Vagina (tissue), 2 donors: ENCODE results near the gene CCDC190. TPM values are rescaled to one million over a fixed set of nuclear protein-coding genes. Genes with fewer than 3 reads are reported as not detected.
"Not testable (repeated sequence)": the region's sequence is repeated elsewhere in the genome, so short reads cannot be mapped to it uniquely, and the experiment has no call there.

Source experiments
- DNase-seq, 2 donors: peaks; one replicate each; pipeline ENCODE4 v3.0.0-alpha.2; 2017; ENCODE audit errors: extremely low spot score in 2 of 2
- H3K27ac ChIP-seq: fragments of 200-600 bp; sonication (generic); one replicate; pipeline ENCODE4 v1.5.1; 2019
- H3K27me3 ChIP-seq: fragments of 200-600 bp; sonication (generic); one replicate; pipeline ENCODE4 v1.5.1; 2019
- H3K36me3 ChIP-seq, 2 donors: fragments of 200-600 bp; sonication (generic); one replicate each; pipeline ENCODE4 v1.5.1; 2017 to 2019
- H3K4me1 ChIP-seq: fragments of 200-600 bp; sonication (generic); one replicate; pipeline ENCODE4 v1.5.1; 2019
- H3K4me3 ChIP-seq, 2 donors: fragments of 200-600 bp; sonication (generic); 1 replicate in 1 of 2; 2 replicates in 1 of 2; pipeline ENCODE4 v1.5.1; 2016 to 2019
- H3K9me3 ChIP-seq: fragments of 200-600 bp; sonication (generic); one replicate; pipeline ENCODE4 v1.5.1; 2019
- POLR2A ChIP-seq, 2 donors: fragments of 450-650 bp; IDR thresholded peaks; one replicate each; pipeline ENCODE4 v1.6.1; 2017; ENCODE audit warnings: antibody characterized with exemption in 2 of 2, mild to moderate bottlenecking in 2 of 2, moderate library complexity in 2 of 2
- POLR2AphosphoS5 ChIP-seq, 2 donors: sonication (generic); formaldehyde crosslinking; IDR thresholded peaks; one replicate each; pipeline ENCODE4 v1.9.0; 2017; ENCODE audit warnings: antibody characterized with exemption in 2 of 2, mild to moderate bottlenecking in 2 of 2, low read depth in 1 of 2; ENCODE audit not compliant: insufficient read depth in 1 of 2
- intact Hi-C: fragments of 100-400 bp; cut with DNase I; formaldehyde crosslinking; loops from one replicate; pipeline ENCODE4 v1.15.1; 2023
- total RNA-seq: library from RNA; depleted of rRNA; stranded (reverse); fragments of >200 nt; gene quantifications from one replicate; pipeline ENCODE4 v1.2.3, GENCODE V29; 2016
- TF ChIP-seq, protein P1 (sequence below), 3 experiments: fragments of 450-650 bp in 2 of 3; fragments of 200-600 bp in 1 of 3; sonication (generic) in 1 of 3; IDR thresholded peaks; one replicate each; pipeline ENCODE4 v1.5.1; 2017 to 2019; ENCODE audit warnings: antibody characterized with exemption in 3 of 3, mild to moderate bottlenecking in 2 of 3, moderate library complexity in 2 of 3

Gene CCDC190
- total RNA-seq, 1 donor from 2014 or later = not detected

DNA sequence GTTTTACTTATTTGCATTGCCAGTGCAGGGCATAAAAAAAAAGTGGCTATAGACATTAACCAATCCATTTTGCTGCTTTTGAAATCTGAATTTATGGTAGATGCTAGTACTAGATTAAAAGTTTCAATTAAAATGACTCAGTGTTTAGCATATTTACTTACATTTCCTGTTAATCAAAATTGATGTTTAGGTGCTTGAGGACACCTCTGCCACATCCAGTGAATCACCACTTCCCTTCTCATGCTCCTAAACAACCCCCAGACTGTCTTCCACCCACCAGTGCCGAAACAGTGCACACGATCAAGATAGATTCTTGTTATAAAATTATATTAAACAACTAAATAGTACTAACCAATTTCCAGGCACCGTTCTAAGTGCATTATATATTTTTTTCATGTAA lies 37.7 kb downstream of the CCDC190 start:
- intact Hi-C loops = no loop called here
- H3K27ac ChIP-seq = no peak overlapping the region
- no peak overlapping the region for H3K4me3 ChIP-seq
- H3K36me3 ChIP-seq = no peaks in the 10 kb centered on the region
- peaks cover 10% of the 10 kb centered on the region for H3K4me1 ChIP-seq
- no peaks in the 10 kb centered on the region for H3K27me3 ChIP-seq
- DNase-seq = no peak
- no peaks in the 10 kb centered on the region for H3K9me3 ChIP-seq
- TF ChIP-seq POLR2A (IDR thresholded peaks at IDR 0.05) (no peak), POLR2AphosphoS5 (IDR thresholded peaks at IDR 0.05; ENCODE audit: insufficient read depth in 1 of 2, low read depth in 1 of 2) (no peak)
- TF ChIP-seq, protein P1, sequence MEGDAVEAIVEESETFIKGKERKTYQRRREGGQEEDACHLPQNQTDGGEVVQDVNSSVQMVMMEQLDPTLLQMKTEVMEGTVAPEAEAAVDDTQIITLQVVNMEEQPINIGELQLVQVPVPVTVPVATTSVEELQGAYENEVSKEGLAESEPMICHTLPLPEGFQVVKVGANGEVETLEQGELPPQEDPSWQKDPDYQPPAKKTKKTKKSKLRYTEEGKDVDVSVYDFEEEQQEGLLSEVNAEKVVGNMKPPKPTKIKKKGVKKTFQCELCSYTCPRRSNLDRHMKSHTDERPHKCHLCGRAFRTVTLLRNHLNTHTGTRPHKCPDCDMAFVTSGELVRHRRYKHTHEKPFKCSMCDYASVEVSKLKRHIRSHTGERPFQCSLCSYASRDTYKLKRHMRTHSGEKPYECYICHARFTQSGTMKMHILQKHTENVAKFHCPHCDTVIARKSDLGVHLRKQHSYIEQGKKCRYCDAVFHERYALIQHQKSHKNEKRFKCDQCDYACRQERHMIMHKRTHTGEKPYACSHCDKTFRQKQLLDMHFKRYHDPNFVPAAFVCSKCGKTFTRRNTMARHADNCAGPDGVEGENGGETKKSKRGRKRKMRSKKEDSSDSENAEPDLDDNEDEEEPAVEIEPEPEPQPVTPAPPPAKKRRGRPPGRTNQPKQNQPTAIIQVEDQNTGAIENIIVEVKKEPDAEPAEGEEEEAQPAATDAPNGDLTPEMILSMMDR (IDR thresholded peaks at IDR 0.05) = no peak

- DNase-seq = no peak
- Histone ChIP-seq H3K9me3 (no peaks in the 10 kb centered on the region), H3K4me1 (peaks cover 10% of the 10 kb centered on the region), H3K4me3 (peak overlapping the region; percentile 35 to 37), H3K36me3 (no peaks in the 10 kb centered on the region), H3K27ac (no peak overlapping the region), H3K27me3 (no peaks in the 10 kb centered on the region)
- intact Hi-C loops = no loop called here
- TF ChIP-seq POLR2A (IDR thresholded peaks at IDR 0.05) (no peak), POLR2AphosphoS5 (IDR thresholded peaks at IDR 0.05; ENCODE audit: insufficient read depth in 1 of 2, low read depth in 1 of 2) (no peak)
- TF ChIP-seq, protein P1 (IDR thresholded peaks at IDR 0.05) = no peak
Measured at GRCh38 chr1:162822391-162823200, 38.4 kb downstream of the CCDC190 start.

GRCh38 chr1:162818666-162819065 lies 42.3 kb downstream of the CCDC190 start:
- H3K27me3 ChIP-seq, H3K27ac ChIP-seq, intact Hi-C loops, H3K9me3 ChIP-seq, H3K4me1 ChIP-seq, H3K4me3 ChIP-seq, H3K36me3 ChIP-seq, DNase-seq: not testable (repeated sequence)

GRCh38 chr1:162818136-162818535 lies 42.8 kb downstream of the CCDC190 start:
- H3K4me1 ChIP-seq, H3K9me3 ChIP-seq, H3K27me3 ChIP-seq, H3K36me3 ChIP-seq, DNase-seq, intact Hi-C loops, H3K27ac ChIP-seq, H3K4me3 ChIP-seq: not testable (repeated sequence)

- H3K9me3 ChIP-seq, H3K36me3 ChIP-seq, H3K4me1 ChIP-seq, H3K27me3 ChIP-seq, H3K27ac ChIP-seq, DNase-seq, intact Hi-C loops, H3K4me3 ChIP-seq: not testable (repeated sequence)
Measured at GRCh38 chr1:162812357-162812756, 48.6 kb downstream of the CCDC190 start.

GRCh38 chr1:162807503-162807902 lies 53.5 kb downstream of the CCDC190 start:
- H3K4me1 ChIP-seq, DNase-seq, H3K4me3 ChIP-seq, H3K9me3 ChIP-seq, H3K27ac ChIP-seq, H3K27me3 ChIP-seq, intact Hi-C loops: not testable (repeated sequence)
- peaks cover 0 to 20% of the 10 kb centered on the region in 2 donors for H3K36me3 ChIP-seq

Other genes starting within 250 kb of the CCDC190 start
- 153 TPM for gene DDR2, start 228.7 kb downstream of the CCDC190 start, total RNA-seq
- gene HSD17B7, start 70.5 kb downstream of the CCDC190 start, total RNA-seq = 18.9 TPM
- gene RGS4, start 208.2 kb upstream of the CCDC190 start, total RNA-seq = 6.9 TPM